Measurements from ENCODE around the gene MTM1. TPM values are rescaled to one million over a fixed set of nuclear protein-coding genes. Genes with fewer than 3 reads are reported as not detected.
A peak's percentile ranks its signal among the peaks of the same experiment; 100 is the strongest.

MTM1 gene
- total RNA-seq, 1 donor = 9.8 TPM

DNA sequence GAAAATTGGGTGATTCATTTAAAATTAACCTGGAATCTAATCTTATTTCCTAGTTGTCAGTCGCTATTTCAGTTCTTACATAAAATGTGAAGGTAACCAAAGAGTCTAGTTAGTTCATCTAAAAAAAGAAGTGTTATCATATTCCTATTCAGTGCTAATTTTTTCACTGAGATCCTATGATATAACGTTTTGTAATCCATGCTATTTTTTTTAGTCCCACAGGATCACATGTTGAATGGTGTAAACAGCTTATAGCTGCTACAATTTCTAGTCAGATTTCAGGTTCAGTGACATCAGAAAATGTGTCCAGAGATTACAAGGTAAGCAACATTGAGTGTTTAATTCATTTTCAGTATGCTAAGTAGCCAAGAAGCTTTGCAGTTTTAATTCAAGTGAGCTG is 130.6 kb downstream of the MTM1 start:
- TF ChIP-seq, protein P1, sequence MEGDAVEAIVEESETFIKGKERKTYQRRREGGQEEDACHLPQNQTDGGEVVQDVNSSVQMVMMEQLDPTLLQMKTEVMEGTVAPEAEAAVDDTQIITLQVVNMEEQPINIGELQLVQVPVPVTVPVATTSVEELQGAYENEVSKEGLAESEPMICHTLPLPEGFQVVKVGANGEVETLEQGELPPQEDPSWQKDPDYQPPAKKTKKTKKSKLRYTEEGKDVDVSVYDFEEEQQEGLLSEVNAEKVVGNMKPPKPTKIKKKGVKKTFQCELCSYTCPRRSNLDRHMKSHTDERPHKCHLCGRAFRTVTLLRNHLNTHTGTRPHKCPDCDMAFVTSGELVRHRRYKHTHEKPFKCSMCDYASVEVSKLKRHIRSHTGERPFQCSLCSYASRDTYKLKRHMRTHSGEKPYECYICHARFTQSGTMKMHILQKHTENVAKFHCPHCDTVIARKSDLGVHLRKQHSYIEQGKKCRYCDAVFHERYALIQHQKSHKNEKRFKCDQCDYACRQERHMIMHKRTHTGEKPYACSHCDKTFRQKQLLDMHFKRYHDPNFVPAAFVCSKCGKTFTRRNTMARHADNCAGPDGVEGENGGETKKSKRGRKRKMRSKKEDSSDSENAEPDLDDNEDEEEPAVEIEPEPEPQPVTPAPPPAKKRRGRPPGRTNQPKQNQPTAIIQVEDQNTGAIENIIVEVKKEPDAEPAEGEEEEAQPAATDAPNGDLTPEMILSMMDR (IDR thresholded peaks at IDR 0.05; ENCODE audit: extremely low read depth, low read depth, low read length) = no peak
- H3K27me3 ChIP-seq (ENCODE audit: insufficient read depth, low read length) = no peaks in the 10 kb centered on the region
- H4K20me1 ChIP-seq (ENCODE audit: insufficient read depth, low read length) = no peaks in the 10 kb centered on the region
- no peak for DNase-seq (ENCODE audit: insufficient read length, low spot score, missing footprints)
- no peaks in the 10 kb centered on the region for H3K9me3 ChIP-seq (ENCODE audit: low read depth, low read length)
- no peak overlapping the region for H3K27ac ChIP-seq (ENCODE audit: low read depth, low read length)
- H2AFZ ChIP-seq (ENCODE audit: low read length) = no peak overlapping the region
- peaks cover 19% of the 10 kb centered on the region for H3K4me1 ChIP-seq (ENCODE audit: insufficient read depth, low read length)
- no peak overlapping the region for H3K4me3 ChIP-seq (ENCODE audit: insufficient read depth, low read length)
- peaks cover 45% of the 10 kb centered on the region for H3K79me2 ChIP-seq (ENCODE audit: insufficient read depth, low read length)
- peaks cover 3% of the 10 kb centered on the region for H3K36me3 ChIP-seq (ENCODE audit: insufficient read depth, low read length)
- H3K4me2 ChIP-seq (ENCODE audit: insufficient read depth, low read length) = no peak overlapping the region

DNA sequence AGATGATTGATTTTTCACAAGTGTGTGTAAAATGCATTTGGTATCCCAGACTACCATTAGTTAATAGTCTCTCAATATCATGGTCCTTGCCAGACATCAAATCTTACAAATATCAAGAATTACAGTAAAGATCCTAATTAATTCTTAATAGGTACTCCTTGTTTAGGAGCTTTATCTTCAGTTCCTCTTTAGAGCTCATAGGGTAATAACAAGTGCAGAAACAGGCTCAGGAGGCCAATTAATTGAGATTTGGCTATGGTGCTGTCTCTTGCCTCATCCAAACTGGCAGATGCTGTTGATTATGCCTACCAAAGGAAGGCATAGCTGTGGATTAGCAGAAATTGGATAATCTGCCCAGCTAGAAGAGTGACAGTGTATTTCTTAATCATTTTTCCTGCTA is 131.7 kb downstream of the MTM1 start:
- Histone ChIP-seq H3K4me1 (ENCODE audit: insufficient read depth, low read length) (peaks cover 17% of the 10 kb centered on the region), H3K79me2 (ENCODE audit: insufficient read depth, low read length) (peaks cover 39% of the 10 kb centered on the region), H4K20me1 (ENCODE audit: insufficient read depth, low read length) (no peaks in the 10 kb centered on the region), H3K27me3 (ENCODE audit: insufficient read depth, low read length) (no peaks in the 10 kb centered on the region), H3K9me3 (ENCODE audit: low read depth, low read length) (no peaks in the 10 kb centered on the region), H3K4me3 (ENCODE audit: insufficient read depth, low read length) (no peak overlapping the region), H3K4me2 (ENCODE audit: insufficient read depth, low read length) (no peak overlapping the region), H2AFZ (ENCODE audit: low read length) (no peak overlapping the region), H3K27ac (ENCODE audit: low read depth, low read length) (no peak overlapping the region), H3K36me3 (ENCODE audit: insufficient read depth, low read length) (peaks cover 3% of the 10 kb centered on the region)
- TF ChIP-seq, protein P1 (IDR thresholded peaks at IDR 0.05; ENCODE audit: extremely low read depth, low read depth, low read length) = no peak
- DNase-seq (ENCODE audit: insufficient read length, low spot score, missing footprints) = no peak

DNA sequence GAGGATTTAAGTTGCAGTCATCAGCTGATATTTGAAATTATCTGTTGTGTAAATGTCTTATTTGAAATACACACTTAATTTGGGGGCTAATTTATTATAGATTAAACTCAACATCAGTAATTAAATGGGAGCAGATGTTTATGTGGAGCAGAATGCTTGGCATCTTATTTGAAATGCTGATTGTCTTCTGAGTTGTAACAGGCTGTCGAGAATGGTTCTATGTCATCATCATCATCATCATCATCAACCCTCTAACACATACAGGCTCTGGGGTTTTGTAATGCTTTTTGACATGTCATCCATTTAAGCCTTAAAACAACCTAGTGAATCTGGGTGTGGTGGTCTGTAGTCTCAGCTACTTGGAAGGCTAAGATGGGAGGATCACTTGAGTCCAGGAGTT is 133.0 kb downstream of the MTM1 start:
- H3K9me3 ChIP-seq (ENCODE audit: low read depth, low read length) = no peaks in the 10 kb centered on the region
- no peaks in the 10 kb centered on the region for H3K27me3 ChIP-seq (ENCODE audit: insufficient read depth, low read length)
- H3K4me3 ChIP-seq (ENCODE audit: insufficient read depth, low read length) = no peak overlapping the region
- H3K4me1 ChIP-seq (ENCODE audit: insufficient read depth, low read length) = peaks cover 15% of the 10 kb centered on the region
- no peak overlapping the region for H3K27ac ChIP-seq (ENCODE audit: low read depth, low read length)
- no peak for DNase-seq (ENCODE audit: insufficient read length, low spot score, missing footprints)
- no peak overlapping the region for H3K4me2 ChIP-seq (ENCODE audit: insufficient read depth, low read length)
- no peaks in the 10 kb centered on the region for H4K20me1 ChIP-seq (ENCODE audit: insufficient read depth, low read length)
- peaks cover 3% of the 10 kb centered on the region for H3K36me3 ChIP-seq (ENCODE audit: insufficient read depth, low read length)
- peaks cover 27% of the 10 kb centered on the region for H3K79me2 ChIP-seq (ENCODE audit: insufficient read depth, low read length)
- TF ChIP-seq, protein P1 (IDR thresholded peaks at IDR 0.05; ENCODE audit: extremely low read depth, low read depth, low read length) = no peak
- H2AFZ ChIP-seq (ENCODE audit: low read length) = no peak overlapping the region

DNA sequence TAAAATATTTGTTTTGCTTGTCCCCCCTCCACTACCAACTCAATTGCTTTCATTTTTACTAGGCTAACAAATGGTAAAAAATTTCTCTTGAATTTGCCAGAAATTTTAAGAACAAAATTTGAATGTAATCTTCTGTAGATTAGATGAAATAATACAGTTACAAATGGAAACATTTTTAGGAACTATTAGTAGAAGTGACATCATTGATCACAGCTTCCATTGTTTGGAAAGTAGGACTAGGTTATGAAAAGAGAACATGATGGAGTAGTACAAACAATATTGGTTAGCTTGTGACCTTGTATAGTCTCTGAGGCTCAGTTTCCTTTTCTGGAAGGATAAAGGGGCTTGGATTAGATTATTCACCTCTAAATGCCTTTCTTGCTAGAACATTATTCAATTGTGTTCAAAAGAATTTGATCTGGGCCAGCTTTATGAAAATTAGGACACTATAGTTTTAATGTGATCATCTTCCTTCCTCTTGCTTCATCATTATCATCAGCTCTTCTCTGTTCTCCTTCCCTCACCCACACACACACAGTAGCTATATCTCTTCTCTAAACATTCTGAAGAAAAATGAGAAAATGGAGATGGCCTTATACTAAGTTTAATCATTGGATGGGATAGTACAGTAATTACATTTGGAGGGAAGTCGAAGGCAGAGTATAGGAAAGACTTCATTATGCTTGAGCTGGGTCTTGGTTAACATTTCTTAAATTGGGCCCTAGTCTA is 134.7 kb downstream of the MTM1 start:
- H3K4me3 ChIP-seq (ENCODE audit: insufficient read depth, low read length) = no peak overlapping the region
- no peaks in the 10 kb centered on the region for H3K9me3 ChIP-seq (ENCODE audit: low read depth, low read length)
- no peaks in the 10 kb centered on the region for H3K27me3 ChIP-seq (ENCODE audit: insufficient read depth, low read length)
- TF ChIP-seq, protein P1 (IDR thresholded peaks at IDR 0.05; ENCODE audit: extremely low read depth, low read depth, low read length) = no peak
- H3K4me2 ChIP-seq (ENCODE audit: insufficient read depth, low read length) = no peak overlapping the region
- H4K20me1 ChIP-seq (ENCODE audit: insufficient read depth, low read length) = no peaks in the 10 kb centered on the region
- peaks cover 13% of the 10 kb centered on the region for H3K79me2 ChIP-seq (ENCODE audit: insufficient read depth, low read length)
- H2AFZ ChIP-seq (ENCODE audit: low read length) = no peak overlapping the region
- peaks cover 15% of the 10 kb centered on the region for H3K4me1 ChIP-seq (ENCODE audit: insufficient read depth, low read length)
- peak overlapping the region; percentile 66 for H3K27ac ChIP-seq (ENCODE audit: low read depth, low read length)
- DNase-seq (ENCODE audit: insufficient read length, low spot score, missing footprints) = no peak
- peaks cover 3% of the 10 kb centered on the region for H3K36me3 ChIP-seq (ENCODE audit: insufficient read depth, low read length)
